ENCODE results near the gene FSTL5.

DNA sequence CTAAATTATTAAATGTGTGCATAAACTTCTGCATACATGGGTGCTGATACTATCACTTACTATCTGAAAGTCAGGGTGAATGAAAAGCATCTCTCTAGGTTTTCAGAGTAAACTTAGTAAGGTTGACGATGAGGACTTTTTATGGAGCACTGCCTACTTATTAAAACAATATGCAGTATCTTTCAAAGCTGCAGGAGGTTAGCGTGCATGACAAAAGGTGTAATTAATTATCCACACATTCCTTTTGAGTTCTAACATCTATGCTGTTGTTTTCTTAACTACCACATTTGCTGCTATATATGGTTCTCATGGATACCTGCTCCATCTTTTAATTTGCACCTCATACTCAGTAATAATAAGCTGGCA is 256.2 kb downstream of the FSTL5 start:
- TF ChIP-seq MAX (IDR thresholded peaks at IDR 0.05) (no peak), POLR2AphosphoS5 (IDR thresholded peaks at IDR 0.05; ENCODE audit: low read depth, low read length) (no peak), ZFX (IDR thresholded peaks at IDR 0.05) (no peak)
